Germinal center (tissue), 1 donor: Measurements from ENCODE around the gene STAM2.
"Not testable (repeated sequence)": the region's sequence is repeated elsewhere in the genome, so short reads cannot be mapped to it uniquely, and the experiment has no call there.

ENCODE experiments used
- DNase-seq: peaks from one replicate; pipeline ENCODE4 v3.0.0; 2012; ENCODE audit warnings: mixed read lengths, low spot score

Gene STAM2

DNA sequence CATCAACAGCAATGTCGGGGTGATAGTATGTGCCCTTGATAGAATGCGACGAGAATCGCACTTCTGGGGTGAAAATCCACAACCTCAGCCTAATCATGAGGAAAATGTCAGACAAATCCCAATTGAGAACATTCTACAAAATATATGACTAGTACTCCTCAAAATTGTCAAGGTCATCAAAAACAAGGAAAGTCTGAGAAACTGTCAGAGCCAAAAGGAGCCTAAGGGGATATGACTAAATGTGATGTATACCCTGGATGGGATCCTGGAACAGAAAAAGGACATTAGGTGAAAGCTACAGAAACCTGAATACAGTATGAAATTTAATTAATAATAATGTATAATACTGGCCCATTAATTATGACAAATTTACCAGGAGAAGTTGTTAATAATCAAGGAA is 69.1 kb downstream of the STAM2 start:
- DNase-seq: no peak

DNA sequence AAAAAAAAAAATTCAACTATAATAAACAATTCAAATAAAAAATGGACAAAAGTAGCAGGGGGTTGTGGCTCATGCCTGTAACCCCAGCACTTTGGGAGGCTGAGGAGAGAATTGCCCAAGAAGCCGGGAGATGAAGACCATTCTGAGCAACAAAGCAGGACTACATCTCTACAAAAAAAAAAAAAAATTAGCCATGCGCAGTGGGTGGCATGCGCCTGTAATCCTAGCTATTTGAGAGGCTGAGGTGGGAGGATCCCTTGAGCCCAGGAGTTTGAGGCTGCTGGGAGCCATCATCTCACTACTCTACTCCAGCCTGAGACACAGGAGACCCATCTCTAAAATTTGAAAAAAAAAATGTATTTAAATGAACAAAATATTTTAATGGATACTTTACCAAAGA is 72.3 kb downstream of the STAM2 start:
- no peak for DNase-seq

DNA sequence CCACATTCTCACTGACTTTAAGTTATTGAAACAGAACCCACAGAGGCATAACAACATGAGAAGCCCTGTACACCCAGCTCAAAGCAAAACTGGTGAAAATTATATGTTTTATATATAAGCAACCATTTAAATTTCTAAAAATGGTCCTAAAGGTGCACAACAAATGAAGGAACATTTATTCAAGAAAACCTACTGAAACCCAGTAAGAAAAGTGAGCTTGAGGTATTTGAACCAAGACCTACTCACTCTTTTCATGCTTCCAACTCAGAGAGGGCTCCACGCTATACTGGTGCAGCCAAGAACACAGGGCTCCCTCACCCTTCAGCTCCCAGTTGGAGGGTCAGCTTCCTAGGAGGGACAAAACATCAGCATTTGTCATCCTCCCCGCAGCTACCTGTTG is 74.6 kb downstream of the STAM2 start:
- no peak for DNase-seq

DNA sequence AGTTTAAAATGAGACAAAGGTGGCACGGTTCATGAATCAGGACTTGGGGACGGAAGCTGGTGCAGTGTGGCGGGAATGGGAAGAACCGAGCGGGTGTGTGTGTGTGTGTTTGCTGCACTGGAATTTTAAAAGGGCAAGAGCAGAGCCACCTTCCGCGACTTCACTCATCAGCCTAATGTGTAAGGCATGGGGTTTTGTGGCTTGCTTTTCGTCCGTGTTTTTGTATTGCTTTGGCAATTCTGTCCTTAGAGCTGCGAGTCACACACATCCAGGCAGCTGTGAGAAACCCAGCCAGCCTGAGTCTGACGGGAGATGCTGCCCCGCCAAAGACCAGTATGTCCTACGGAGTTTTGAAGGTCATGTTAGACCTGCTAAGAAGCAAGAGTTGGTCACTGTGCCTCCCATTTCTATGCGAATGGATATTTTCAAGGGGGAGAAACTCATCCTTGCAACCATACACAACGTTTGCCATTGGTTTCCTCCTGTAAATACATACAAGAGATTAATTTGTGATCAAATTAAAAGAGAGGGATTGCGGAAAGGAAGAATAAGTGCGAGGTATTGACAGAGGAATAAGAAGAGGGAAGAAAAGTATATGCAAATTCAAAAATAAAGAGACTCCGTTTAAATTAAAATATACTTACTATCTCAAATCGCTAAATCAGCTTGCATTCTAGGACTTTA is 76.1 kb downstream of the STAM2 start:
- peak; percentile 9 for DNase-seq

DNA sequence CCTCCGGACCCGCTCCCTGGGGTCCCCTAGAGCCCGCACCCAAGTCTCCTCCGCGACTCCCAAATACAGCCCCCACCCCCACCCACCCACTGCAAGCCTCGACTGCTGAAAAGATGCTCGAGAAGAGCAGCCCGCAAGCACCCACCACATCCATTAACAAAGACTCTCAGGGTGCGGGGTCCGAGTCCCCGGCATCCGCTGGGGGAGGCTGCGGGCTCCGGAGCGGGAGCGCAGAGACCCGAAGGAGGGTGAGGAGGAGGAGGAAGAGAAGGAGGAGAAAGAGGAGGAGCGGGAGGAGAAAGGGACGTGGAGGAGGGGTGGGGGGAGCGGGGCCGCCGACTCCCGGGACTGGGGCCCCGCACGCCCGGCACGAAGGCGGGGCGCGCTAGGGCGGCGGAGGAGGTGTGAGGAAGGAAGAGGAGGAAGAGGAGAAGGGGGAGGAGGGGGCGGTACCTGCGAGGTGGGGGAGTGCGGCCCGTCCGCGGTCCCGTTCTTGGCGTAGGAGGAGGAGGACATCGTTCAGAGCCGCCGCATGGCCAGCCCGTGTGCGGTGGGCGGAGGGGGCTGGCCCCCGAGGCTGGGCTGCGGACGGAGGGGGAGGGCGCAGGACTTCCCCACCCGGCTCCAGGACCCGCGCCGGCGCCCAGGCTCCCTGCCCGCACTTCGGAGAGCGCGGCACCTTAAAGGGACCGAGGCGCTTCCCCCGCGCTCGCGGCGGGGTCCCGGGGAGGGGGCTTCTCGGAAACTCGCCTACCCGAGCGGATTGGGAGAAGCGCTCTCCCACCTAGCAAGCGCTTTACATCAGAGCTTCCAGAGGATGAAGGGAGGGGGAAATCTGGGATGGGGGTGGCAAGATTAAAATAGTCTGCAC is 76.8 kb downstream of the STAM2 start, which contains the start of gene CACNB4:
CACNB4 (minus strand) TSS at position 549 of the 871 bp plus-strand sequence.
- DNase-seq: peak; percentile 40

DNA sequence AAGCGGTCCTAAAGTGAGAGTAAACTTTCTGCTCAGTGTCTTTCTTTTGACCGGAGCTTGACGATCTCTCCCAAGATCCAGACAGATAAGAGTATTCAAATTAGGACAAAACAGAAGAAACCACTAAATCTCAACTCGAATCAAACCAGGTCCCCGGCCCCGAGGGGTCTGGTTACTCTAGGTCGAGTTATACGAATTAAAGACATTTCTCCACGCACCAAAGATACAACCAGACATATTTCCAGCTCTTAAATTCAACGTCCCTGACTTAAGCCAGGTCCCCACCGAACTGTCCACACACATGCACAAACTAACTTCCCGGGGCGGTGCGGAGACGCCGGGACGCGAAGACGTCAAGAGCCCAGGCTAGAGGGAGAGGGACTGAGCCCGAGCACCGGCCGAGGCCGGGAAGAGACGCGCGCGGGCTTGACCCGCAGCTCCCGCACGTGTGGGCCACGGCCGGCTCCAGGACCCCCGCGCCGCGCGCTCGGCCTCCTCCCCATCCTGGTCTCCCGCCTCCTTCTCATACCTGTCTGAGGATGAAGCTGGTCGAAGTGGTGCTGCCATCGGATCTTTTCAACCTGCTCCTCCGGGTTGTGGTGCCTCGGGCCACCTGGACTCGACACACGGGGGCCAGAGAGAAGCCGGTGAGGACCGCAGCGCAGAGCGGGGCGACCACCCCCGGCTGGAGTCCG is 77.6 kb downstream of the STAM2 start:
- peak; percentile 23 for DNase-seq

DNA sequence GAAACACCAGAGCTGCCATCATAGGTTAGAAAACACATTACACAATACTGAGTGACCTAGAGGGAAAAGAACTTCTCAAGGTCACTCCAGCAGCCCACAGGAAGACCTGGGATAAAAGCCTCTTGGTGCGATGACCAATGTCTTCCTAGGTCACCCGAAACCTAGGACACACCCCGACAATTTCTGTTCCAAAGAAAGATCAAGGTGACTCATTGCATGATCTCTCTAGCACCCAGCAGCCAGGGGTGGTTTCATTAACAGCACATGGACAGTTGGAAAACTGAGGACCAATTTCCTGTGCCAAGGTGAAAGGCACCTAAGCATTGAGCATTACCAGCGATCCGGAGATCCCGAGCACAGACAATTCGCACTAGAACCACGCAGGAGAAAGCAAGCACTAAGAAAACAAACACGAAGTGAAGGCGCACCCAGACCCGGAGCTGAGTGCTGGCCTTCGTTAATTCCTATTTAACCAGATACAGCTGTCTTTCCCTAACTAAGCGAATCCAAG is 78.2 kb downstream of the STAM2 start:
- no peak for DNase-seq

DNA sequence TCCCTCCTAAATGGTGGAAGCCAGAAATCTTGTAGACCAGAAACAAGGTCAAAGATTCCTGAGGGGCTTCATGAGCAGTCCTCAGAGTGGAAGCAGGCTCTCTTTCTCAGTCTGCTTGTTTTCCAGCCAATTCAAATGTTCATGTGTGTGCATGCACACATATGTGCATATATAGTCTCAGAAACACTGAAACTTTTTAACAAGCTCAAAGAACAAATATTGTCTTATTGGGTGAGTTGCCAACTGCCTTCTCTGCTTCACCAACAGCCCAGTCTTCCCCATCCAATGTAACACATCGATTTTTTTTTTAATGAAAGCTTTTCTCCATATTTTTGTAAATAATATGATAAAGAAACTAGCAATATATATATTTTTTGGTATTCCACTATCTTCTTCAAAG is 80.4 kb downstream of the STAM2 start:
- DNase-seq: no peak

DNA sequence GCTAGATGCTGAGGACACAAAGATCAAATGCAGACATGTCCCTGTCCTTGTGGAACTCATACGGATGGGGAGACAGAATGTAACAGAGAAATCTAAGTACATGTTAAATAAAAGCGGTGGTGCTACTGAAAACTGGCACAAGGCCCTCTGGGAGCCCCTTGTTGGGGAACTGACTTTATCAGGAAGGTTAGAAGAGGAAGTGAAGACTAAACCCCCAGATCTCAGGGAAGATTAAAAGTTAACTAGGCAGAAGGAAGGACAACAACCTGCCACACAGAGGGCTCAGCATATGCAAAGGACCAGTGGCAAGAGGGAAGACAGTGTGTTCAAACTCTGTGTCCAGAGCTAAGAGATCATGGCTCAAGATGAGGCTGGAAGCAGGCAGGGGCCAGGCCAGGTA is 81.5 kb downstream of the STAM2 start:
- no peak for DNase-seq

DNA sequence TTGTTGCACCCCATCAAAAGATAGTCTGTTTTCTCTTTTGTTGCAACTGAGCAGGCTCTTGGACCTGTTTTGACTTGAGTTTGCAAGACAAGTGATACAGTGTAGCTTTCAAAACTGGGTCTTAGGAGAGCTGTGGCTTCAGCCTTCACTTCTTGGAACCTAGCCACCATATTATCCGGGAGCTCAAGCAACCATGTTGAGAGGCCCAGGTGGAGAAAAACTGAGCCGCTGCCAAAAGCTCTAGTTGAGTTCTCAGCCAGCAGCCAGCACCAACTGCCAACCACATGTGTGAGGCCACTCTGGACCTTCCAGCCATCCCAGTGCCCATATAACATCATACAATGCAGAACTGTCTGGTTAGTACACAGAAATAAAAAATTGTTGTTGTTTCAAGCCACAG is 82.1 kb downstream of the STAM2 start:
- no peak for DNase-seq

DNA sequence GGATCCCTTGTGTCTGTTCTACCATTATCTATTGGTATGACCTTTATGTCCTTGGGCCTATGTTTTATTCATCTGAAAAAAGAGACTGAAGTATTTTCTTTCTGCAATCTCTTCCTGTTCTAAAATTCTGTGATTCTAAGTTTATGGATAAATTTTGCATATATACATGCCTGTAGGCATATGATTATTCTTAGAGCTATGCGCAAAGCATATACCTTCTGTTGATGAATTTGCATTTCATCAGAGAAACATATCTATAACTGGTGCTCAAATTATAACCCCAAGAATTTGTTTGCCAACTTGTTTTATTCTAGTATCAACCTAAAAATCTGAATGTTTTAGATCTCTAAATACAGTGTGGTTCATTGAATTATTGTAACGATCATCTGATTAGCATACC is 83.5 kb downstream of the STAM2 start:
- DNase-seq: no peak

DNA sequence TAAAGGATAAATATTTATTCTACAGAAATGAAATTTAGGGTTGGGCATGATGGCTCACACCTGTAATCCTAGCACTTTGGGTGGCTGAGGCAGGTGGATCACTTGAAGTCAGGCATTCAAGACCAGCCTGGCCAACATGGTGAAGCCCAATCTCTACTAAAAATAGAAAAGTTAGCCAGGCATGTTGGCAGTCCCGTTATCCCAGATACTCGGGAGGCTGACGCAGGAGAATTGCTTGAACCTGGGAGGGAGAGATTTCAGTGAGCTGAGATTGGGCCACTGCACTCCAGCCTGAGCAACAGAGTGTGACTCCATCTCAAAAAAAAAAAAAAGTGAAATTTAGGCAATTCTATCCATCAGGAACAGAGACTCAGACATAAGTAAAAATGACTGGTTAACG is 84.8 kb downstream of the STAM2 start:
- DNase-seq: not testable (repeated sequence)

DNA sequence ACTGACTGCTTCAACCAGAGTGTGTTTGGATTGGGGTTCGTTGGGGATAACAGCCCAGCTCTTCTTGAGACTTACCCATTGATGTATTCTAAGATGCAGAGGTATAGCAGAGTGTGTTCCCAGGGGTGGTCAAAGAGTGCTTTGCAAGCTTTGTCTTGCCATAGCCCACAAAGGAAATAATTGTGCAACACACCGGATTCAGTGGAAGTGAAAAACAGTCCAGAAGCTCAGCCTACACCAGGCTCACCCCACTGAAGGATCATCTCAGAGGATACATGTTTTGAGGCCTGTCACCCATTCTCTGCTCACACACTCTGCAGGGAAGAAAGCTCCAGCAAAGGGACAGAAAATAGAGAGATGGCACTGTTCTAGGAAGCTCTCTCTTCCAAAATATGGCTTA is 86.3 kb downstream of the STAM2 start:
- DNase-seq: no peak

DNA sequence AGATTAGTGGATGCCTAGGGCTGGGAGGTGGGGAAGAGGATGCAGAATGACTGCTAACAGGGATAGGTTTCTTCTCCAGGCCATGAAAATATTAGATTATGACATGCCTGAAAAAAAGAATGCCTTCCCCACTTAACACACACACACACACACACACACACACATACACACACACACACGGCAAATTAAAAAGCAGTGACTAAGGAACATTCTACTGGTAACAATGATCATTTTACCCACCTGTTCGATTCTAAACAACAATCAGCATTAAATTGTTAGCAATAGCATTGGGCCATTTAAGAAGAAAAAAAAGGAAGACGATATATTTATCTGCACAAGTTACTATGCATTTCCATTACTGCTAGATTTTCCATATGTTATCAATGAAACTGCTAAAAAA is 87.6 kb downstream of the STAM2 start:
- DNase-seq: no peak

DNA sequence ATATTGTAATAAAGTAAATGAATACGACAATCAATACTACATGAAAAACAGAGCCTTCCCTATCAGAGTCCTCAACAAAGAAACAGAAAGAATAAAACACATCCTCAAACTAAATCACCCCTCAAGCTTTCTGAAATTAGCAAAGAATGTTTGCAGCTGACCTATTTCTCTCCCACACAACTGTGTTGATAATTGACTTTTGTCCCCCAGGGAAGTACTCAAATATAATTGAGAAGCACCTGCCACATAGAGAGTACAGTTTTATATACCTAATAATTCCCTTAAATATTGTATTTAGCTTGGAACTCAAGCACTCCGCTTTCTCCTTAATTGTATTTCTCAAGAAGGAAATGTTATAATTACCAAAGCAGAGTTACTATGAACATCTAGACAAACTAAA is 89.3 kb downstream of the STAM2 start:
- no peak for DNase-seq

DNA sequence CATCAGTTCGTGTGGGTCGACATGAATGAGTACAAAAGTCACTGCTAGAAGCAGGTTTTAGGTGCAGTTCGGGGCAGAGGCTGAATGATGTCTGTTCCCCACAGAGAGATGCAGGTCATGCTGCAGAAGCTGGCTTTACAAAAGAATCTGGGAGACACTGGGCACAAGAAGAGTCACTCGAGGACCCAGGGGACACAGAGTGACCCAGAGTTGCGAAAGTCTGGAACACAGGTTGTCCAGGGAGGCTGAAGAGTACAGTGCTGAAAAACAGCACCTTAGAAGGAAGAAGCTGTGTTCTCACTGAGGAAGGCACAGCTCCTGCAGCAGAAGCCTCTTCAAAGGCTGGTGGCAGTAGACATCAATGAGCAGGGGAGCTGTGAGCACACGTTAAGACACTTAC is 91.5 kb downstream of the STAM2 start:
- no peak for DNase-seq

DNA sequence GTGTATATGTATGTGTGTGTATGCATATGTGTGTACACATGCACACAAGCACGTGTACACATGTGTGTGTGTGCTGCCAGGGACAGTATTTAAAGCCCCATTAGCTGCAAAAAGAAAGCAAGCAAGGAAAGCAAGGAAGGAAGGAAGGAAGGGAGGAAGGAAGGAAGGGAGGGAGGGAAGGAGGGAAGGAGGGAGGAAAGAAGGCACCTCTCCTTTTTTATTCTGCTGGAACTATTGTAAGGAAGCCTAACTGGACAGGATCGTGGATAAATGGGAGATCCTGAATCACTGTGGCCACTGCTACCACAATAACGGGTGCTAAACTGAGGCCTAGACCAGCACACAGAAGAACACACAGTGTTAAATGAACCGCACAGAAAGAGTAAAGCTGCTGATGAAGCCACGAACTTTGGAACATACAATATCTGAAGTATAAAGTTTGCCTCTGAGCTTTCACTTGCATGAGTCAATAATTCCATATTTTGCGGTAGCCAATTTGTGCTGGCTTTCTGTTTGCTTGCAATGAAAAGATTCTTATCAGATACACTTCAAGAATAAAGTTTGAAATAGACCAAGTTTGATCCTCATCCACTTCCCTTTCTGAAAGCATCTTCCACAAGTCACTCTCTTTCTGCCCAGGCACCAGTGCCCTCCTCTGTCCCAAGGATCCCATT is 92.2 kb downstream of the STAM2 start:
- no peak for DNase-seq

DNA sequence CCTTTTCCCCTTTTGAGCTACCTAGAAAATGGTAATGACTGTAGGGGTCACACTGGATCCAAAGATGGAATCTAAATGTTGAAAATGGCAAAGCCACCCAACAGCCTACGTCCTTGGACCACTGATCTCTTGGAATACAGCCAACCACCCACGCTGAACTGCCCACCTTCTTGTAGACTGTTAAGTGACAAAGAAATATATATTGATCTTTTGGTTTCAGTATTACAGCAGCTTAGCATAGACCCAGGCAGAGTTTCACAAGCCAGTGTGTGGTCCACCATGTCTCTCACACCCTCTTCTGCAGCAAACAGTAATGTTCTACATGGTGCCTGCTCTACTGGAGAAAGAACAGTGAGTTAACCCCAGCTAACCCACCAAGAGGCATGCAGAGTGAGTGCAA is 96.9 kb downstream of the STAM2 start:
- no peak for DNase-seq

DNA sequence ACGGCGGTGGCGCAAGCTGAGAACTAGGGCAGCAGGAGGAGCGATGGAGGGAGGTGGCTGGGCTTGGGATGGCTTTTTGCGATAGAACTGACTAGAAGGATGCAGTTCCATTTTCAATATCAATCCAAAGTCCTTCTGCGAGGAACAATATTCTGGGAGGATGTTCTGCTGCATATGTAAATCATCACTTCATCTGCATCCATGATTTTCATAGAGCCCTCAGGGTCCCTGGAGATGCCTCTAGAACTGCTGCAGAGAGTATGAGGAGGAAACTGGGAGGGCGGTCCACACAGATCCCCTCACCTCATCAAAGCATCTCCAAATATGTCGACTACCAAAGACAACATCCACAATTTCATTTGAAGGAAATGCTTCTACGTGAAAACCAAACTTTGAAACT is 97.5 kb downstream of the STAM2 start:
- DNase-seq: no peak

DNA sequence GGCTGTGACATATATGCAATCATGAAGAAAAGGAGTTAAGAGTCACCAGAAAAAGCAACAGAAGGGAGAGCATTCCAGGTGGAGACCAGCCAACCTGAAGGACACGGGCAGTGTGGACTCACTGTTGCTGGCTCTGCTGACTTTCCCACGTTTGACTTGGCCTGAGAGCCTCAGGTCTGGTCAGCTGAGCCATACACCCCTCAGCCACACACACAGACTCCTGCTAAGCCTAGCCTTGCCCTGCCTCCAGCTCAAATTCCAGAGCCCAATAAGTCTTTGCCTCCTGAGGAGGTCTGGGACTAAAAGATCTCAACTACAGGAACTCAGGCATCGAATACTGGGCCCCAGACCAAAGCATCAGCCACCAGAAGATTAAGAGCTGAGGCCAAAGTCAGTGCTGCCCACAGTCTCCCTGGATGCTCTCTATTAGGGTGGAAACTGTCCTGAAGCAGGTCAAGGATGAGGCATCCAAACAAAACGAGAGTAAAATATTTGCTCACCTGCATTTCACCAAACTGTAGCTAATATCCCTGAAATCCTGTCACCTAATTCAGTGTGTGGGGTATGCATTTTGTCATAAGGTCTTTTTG is 100.0 kb downstream of the STAM2 start:
- no peak for DNase-seq

DNA sequence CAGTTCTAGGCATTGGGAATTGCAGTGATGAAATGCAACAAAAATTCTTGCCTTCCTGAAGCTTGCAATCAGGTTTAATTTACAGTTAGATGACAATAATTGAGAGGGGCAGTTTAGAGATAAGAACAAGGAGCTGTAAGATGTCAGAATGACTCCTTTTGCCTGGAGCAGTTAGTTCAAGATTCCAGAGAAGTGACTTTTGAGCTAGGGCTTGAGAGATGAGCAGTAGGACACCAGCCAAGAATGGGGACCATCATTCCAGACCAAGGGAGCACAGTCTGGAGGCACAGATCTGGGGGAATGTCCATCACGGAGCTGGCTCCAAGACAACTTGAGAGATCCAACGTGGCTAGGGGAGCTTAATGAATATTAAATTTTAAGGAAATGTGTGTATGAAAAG is 103.6 kb downstream of the STAM2 start:
- no peak for DNase-seq

DNA sequence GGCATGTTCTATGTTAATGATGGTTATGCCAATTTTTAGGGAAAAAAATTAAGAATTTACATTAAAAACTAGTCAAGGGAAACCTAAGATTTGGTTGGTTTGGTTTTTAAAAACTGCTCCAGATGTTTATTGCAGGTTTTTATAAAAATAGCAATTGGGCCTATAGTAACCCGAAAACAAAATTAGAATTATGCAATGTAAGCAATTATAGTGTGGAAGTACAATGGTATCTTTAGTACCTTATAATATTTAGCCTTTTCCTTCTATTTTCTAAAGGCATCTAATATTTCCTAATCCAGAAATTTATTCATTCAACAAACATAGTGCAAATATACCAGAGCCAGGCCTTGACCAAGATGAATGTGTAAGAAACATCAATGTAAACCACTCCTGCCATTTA is 104.0 kb downstream of the STAM2 start:
- DNase-seq: no peak
